SU-DHL-6 (cell line): ENCODE measurements around the gene KDM2A.

Experiments used
- H2AFZ ChIP-seq: fragments of 200-600 bp; sonication (generic); 2 replicates; pipeline ENCODE4 v1.6.1; 2014; ENCODE audit warnings: low read depth, mild to moderate bottlenecking, moderate library complexity, mixed read lengths, antibody characterized with exemption, low read length; ENCODE audit not compliant: severe bottlenecking
- H3F3A ChIP-seq: fragments of 200-600 bp; shearing (Covaris generic); 2 replicates; pipeline ENCODE4 v1.6.0; 2016; ENCODE audit warnings: antibody characterized with exemption, mild to moderate bottlenecking; ENCODE audit not compliant: insufficient read depth
- H3K27ac ChIP-seq: fragments of 200-600 bp; sonication (generic); 2 replicates; pipeline ENCODE4 v1.5.1; 2016; ENCODE audit warnings: low read depth, mild to moderate bottlenecking, low read length, moderate library complexity, mixed read lengths
- H3K27me3 ChIP-seq: fragments of 200-600 bp; sonication (generic), shearing (Covaris generic); 2 replicates; pipeline ENCODE4 v1.6.0; 2014; ENCODE audit warnings: mild to moderate bottlenecking, low read length
- H3K36me3 ChIP-seq: fragments of 200-600 bp; sonication (generic); 2 replicates; pipeline ENCODE4 v1.6.1; 2014; ENCODE audit warnings: mild to moderate bottlenecking, low read length, mixed read lengths
- H3K4me2 ChIP-seq: fragments of 300-600, 200-600 bp; shearing (Covaris generic), sonication (generic); 2 replicates; pipeline ENCODE4 v1.6.0; 2014; ENCODE audit warnings: low read length, low read depth, mild to moderate bottlenecking; ENCODE audit not compliant: poor library complexity, severe bottlenecking
- H3K4me3 ChIP-seq: fragments of 200-600 bp; sonication (generic); 2 replicates; pipeline ENCODE4 v1.5.1; 2014; ENCODE audit warnings: antibody characterized with exemption, low read length, mild to moderate bottlenecking, mixed read lengths; ENCODE audit not compliant: insufficient read depth, poor library complexity, severe bottlenecking
- H3K79me2 ChIP-seq: fragments of 200-600 bp; sonication (generic); 2 replicates; pipeline ENCODE4 v1.6.1; 2014; ENCODE audit warnings: mild to moderate bottlenecking, low read length, moderate library complexity; ENCODE audit not compliant: insufficient read depth
- H3K9ac ChIP-seq: fragments of 200-600 bp; sonication (generic); 2 replicates; pipeline ENCODE4 v1.7.0; 2014; ENCODE audit warnings: mild to moderate bottlenecking, low read length
- H3K9me2 ChIP-seq: fragments of 200-600 bp; sonication (generic); replicated peaks from 2 replicates; pipeline ENCODE4 v1.6.1; 2014; ENCODE audit warnings: low read length; ENCODE audit not compliant: insufficient read depth
- H3K9me3 ChIP-seq: fragments of 200-600 bp; sonication (generic); 2 replicates; pipeline ENCODE4 v1.6.1; 2014; ENCODE audit warnings: low read length, mixed read lengths; ENCODE audit not compliant: insufficient read depth
- H4K20me1 ChIP-seq: fragments of 200-600 bp; sonication (generic); 2 replicates; pipeline ENCODE4 v1.6.1; 2014; ENCODE audit warnings: low read depth, mild to moderate bottlenecking, antibody characterized with exemption, low read length, moderate library complexity, mixed read lengths
- CTCF ChIP-seq: fragments of 200-600 bp; sonication (generic); IDR thresholded peaks from one replicate; pipeline ENCODE4 v1.5.1; 2017; ENCODE audit warnings: antibody characterized with exemption, mild to moderate bottlenecking, low read length, moderate library complexity; ENCODE audit not compliant: insufficient read depth, poor library complexity, severe bottlenecking
- EZH2phosphoT487 ChIP-seq: fragments of 200-600 bp; sonication (generic), shearing (Covaris generic); conservative IDR thresholded peaks from 2 replicates; pipeline ENCODE4 v1.6.1; 2018; ENCODE audit warnings: mild to moderate bottlenecking, antibody characterized with exemption, low read length, moderate library complexity, mixed read lengths

The KDM2A gene

GRCh38 chr11:67136156-67136555, 17.1 kb downstream of the KDM2A start:
- Histone ChIP-seq H3K36me3 (peaks cover 15% of the 10 kb centered on the region; the same call in 1 of the 2 replicates), H3K9me2 (no peaks in the 10 kb centered on the region), H3K27ac (no peak overlapping the region), H3K27me3 (no peaks in the 10 kb centered on the region), H3K4me3 (no peak overlapping the region), H3K79me2 (peaks cover 57% of the 10 kb centered on the region), H3K9me3 (no peaks in the 10 kb centered on the region), H3K4me2 (no peak overlapping the region), H4K20me1 (no peaks in the 10 kb centered on the region), H3K9ac (no peak overlapping the region), H3F3A (no peaks in the 10 kb centered on the region), H2AFZ (no peak overlapping the region)
- TF ChIP-seq CTCF (no peak), EZH2phosphoT487 (no peak)

- Histone ChIP-seq H3K9ac (no peak overlapping the region), H3K36me3 (peaks cover 11% of the 10 kb centered on the region; the same call in 1 of the 2 replicates), H3K27ac (no peak overlapping the region), H3K27me3 (no peaks in the 10 kb centered on the region), H3K4me2 (no peak overlapping the region), H4K20me1 (no peaks in the 10 kb centered on the region), H3K9me2 (no peaks in the 10 kb centered on the region), H3K79me2 (peaks cover 41% of the 10 kb centered on the region), H3K9me3 (no peaks in the 10 kb centered on the region), H3K4me3 (no peak overlapping the region), H3F3A (no peaks in the 10 kb centered on the region), H2AFZ (no peak overlapping the region)
- TF ChIP-seq EZH2phosphoT487: no peak
- no peak for TF ChIP-seq CTCF
Observed at GRCh38 chr11:67138922-67139321, 19.9 kb downstream of the KDM2A start.

- peaks cover 33% of the 10 kb centered on the region for H3K79me2 ChIP-seq
- no peak overlapping the region for H3K9ac ChIP-seq
- H3K4me3 ChIP-seq: no peak overlapping the region
- no peak overlapping the region for H3K4me2 ChIP-seq
- no peak overlapping the region for H2AFZ ChIP-seq
- H3K36me3 ChIP-seq: no peaks in the 10 kb centered on the region
- no peak for TF ChIP-seq EZH2phosphoT487
- no peak for TF ChIP-seq CTCF
- no peaks in the 10 kb centered on the region for H3K27me3 ChIP-seq
- 0 out of 2 replicates have a peak, but pooled peaks cover 5% of the 10 kb centered on the region for H3F3A ChIP-seq
- no peaks in the 10 kb centered on the region for H3K9me2 ChIP-seq
- no peaks in the 10 kb centered on the region for H3K9me3 ChIP-seq
- no peaks in the 10 kb centered on the region for H4K20me1 ChIP-seq
- no peak overlapping the region for H3K27ac ChIP-seq
Observed at GRCh38 chr11:67146516-67147226, 27.6 kb downstream of the KDM2A start.
